Loucy (cell line): ENCODE measurements around the gene PKDCC.
A peak's percentile ranks its signal among the peaks of the same experiment; 100 is the strongest.

Source experiments
- H2AFZ ChIP-seq: fragments of 200-600 bp; sonication (generic); 2 replicates; pipeline ENCODE4 v1.6.0; 2016; ENCODE audit warnings: antibody characterized with exemption, mild to moderate bottlenecking, low read length, moderate library complexity
- H3F3A ChIP-seq: fragments of 200-600 bp; 2 replicates; pipeline ENCODE4 v1.6.0; 2016; ENCODE audit warnings: antibody characterized with exemption, low read depth, mild to moderate bottlenecking
- H3K27me3 ChIP-seq: fragments of 200-600 bp; sonication (generic); 2 replicates; pipeline ENCODE4 v1.6.1; 2014; ENCODE audit warnings: low read length, mild to moderate bottlenecking; ENCODE audit not compliant: insufficient read depth, poor library complexity, severe bottlenecking
- H3K36me3 ChIP-seq: fragments of 200-600 bp; sonication (generic); 2 replicates; pipeline ENCODE4 v1.6.1; 2016; ENCODE audit warnings: low read length; ENCODE audit not compliant: insufficient read depth
- H3K4me1 ChIP-seq: fragments of 200-600 bp; sonication (generic); 2 replicates; pipeline ENCODE4 v1.5.1; 2014; ENCODE audit warnings: low read length, mild to moderate bottlenecking; ENCODE audit not compliant: insufficient read depth, poor library complexity, severe bottlenecking
- H3K4me2 ChIP-seq: fragments of 200-600 bp; sonication (generic); 2 replicates; pipeline ENCODE4 v1.6.0; 2014; ENCODE audit warnings: antibody characterized with exemption, low read length, low read depth, mild to moderate bottlenecking; ENCODE audit not compliant: poor library complexity, severe bottlenecking
- H3K4me3 ChIP-seq: fragments of 200-600 bp; sonication (generic); 2 replicates; pipeline ENCODE4 v1.5.1; 2014; ENCODE audit warnings: low read length, mild to moderate bottlenecking, mixed read lengths; ENCODE audit not compliant: poor library complexity, severe bottlenecking
- H3K79me2 ChIP-seq: fragments of 200-600 bp; sonication (generic); 2 replicates; pipeline ENCODE4 v1.6.1; 2014; ENCODE audit warnings: low read length; ENCODE audit not compliant: insufficient read depth
- H3K9ac ChIP-seq: fragments of 200-600 bp; sonication (generic); 2 replicates; pipeline ENCODE4 v1.6.0; 2014; ENCODE audit warnings: mild to moderate bottlenecking, low read depth, low read length, moderate library complexity; ENCODE audit not compliant: poor library complexity, severe bottlenecking
- H3K9me2 ChIP-seq: fragments of 200-600 bp; sonication (generic); replicated peaks from 2 replicates; pipeline ENCODE4 v1.6.1; 2016; ENCODE audit warnings: low read depth, low read length, mixed read lengths
- H3K9me3 ChIP-seq: fragments of 200-600 bp; sonication (generic); 2 replicates; pipeline ENCODE4 v1.6.1; 2014; ENCODE audit warnings: mild to moderate bottlenecking, antibody characterized with exemption, low read length, low read depth; ENCODE audit not compliant: insufficient read depth
- H4K20me1 ChIP-seq: fragments of 200-600 bp; sonication (generic); 2 replicates; pipeline ENCODE4 v1.6.0; 2014; ENCODE audit warnings: antibody characterized with exemption, low read length, mild to moderate bottlenecking; ENCODE audit not compliant: insufficient read depth, poor library complexity, severe bottlenecking
- CTCF ChIP-seq: fragments of 200-600 bp; sonication (generic); conservative IDR thresholded peaks from 2 replicates; pipeline ENCODE4 v1.5.1; 2014; ENCODE audit warnings: mild to moderate bottlenecking, antibody characterized with exemption, low read length
- EZH2phosphoT487 ChIP-seq: fragments of 200-600 bp; IDR thresholded peaks from 2 replicates; pipeline ENCODE4 v1.6.1; 2018; ENCODE audit warnings: antibody characterized with exemption, mild to moderate bottlenecking, moderate library complexity, borderline replicate concordance

PKDCC gene

GRCh38 chr2:42028571-42029148 lies 19.2 kb upstream of the PKDCC start:
- TF ChIP-seq CTCF (no peak), EZH2phosphoT487 (no peak)
- no peaks in the 10 kb centered on the region for H4K20me1 ChIP-seq
- peaks cover 12% of the 10 kb centered on the region for H3K4me1 ChIP-seq
- no peaks in the 10 kb centered on the region for H3K79me2 ChIP-seq
- no peak overlapping the region for H3K4me3 ChIP-seq
- no peaks in the 10 kb centered on the region for H3K27me3 ChIP-seq
- no peaks in the 10 kb centered on the region for H3F3A ChIP-seq
- no peaks in the 10 kb centered on the region for H3K9me3 ChIP-seq
- H3K4me2 ChIP-seq = no peak overlapping the region
- H3K36me3 ChIP-seq = no peaks in the 10 kb centered on the region
- no peaks in the 10 kb centered on the region for H3K9me2 ChIP-seq
- no peak overlapping the region for H3K9ac ChIP-seq
- no peak overlapping the region for H2AFZ ChIP-seq

- Histone ChIP-seq H3F3A (no peaks in the 10 kb centered on the region), H3K79me2 (no peaks in the 10 kb centered on the region), H3K36me3 (no peaks in the 10 kb centered on the region), H3K27me3 (no peaks in the 10 kb centered on the region), H3K9ac (no peak overlapping the region), H3K4me2 (no peak overlapping the region), H3K4me3 (no peak overlapping the region), H3K9me2 (no peaks in the 10 kb centered on the region), H2AFZ (no peak overlapping the region), H4K20me1 (no peaks in the 10 kb centered on the region), H3K9me3 (no peaks in the 10 kb centered on the region), H3K4me1 (peaks cover 12% of the 10 kb centered on the region)
- TF ChIP-seq CTCF (no peak), EZH2phosphoT487 (no peak)
Measured at GRCh38 chr2:42029171-42029570, 18.6 kb upstream of the PKDCC start.

GRCh38 chr2:42029639-42030199 lies 18.1 kb upstream of the PKDCC start:
- H3K4me3 ChIP-seq = no peak overlapping the region
- H3K9me3 ChIP-seq = no peaks in the 10 kb centered on the region
- no peaks in the 10 kb centered on the region for H3K9me2 ChIP-seq
- H3K36me3 ChIP-seq = no peaks in the 10 kb centered on the region
- peaks cover 12% of the 10 kb centered on the region for H3K4me1 ChIP-seq
- H3K79me2 ChIP-seq = no peaks in the 10 kb centered on the region
- no peaks in the 10 kb centered on the region for H4K20me1 ChIP-seq
- no peaks in the 10 kb centered on the region for H3F3A ChIP-seq
- no peak overlapping the region for H3K9ac ChIP-seq
- no peak overlapping the region for H3K4me2 ChIP-seq
- no peaks in the 10 kb centered on the region for H3K27me3 ChIP-seq
- no peak for TF ChIP-seq CTCF
- no peak for TF ChIP-seq EZH2phosphoT487
- 0 out of 2 replicates have a peak overlapping the region, but pooled peaks have one; percentile 52 for H2AFZ ChIP-seq
